ENCODE measurements around the gene CTH. TPM values are rescaled to one million over a fixed set of nuclear protein-coding genes. Genes with fewer than 3 reads are reported as not detected.
"Not testable (repeated sequence)": the region's sequence is repeated elsewhere in the genome, so short reads cannot be mapped to it uniquely, and the experiment has no call there.

CTH gene
- total and polyA plus RNA-seq, 2 of the 13 experiments (the other 11 are each of a cell fraction or from before 2014, with no cell fraction given): 8.7 to 19.7 TPM

- Histone ChIP-seq H2AFZ (ENCODE audit: low read length) (no peak overlapping the region), H3K4me2 (ENCODE audit: low read depth, low read length) (no peak overlapping the region), H3K9me3 (ENCODE audit: low read length) (no peaks in the 10 kb centered on the region), H4K20me1 (ENCODE audit: insufficient read depth, low read length) (no peaks in the 10 kb centered on the region), H3K27me3 (ENCODE audit: control insufficient read depth in 1 of 2, insufficient read depth in 2 of 2, low read length in 2 of 2) (no peaks in the 10 kb centered on the region), H3K79me2 (ENCODE audit: insufficient read depth, low read length) (no peaks in the 10 kb centered on the region), H3K27ac (ENCODE audit: extremely low read length, insufficient read depth, low read length) (no peak overlapping the region), H3K36me3 (replicated peaks in 1 of 2; ENCODE audit: control insufficient read depth in 1 of 2, insufficient read depth in 2 of 2, low read length in 2 of 2) (no peaks in the 10 kb centered on the region), H3K9ac (ENCODE audit: insufficient read depth, low read depth, low read length) (no peak overlapping the region), H3K4me1 (ENCODE audit: insufficient read depth, low read length) (no peaks in the 10 kb centered on the region), H3K4me3 (replicated peaks in 1 of 3; ENCODE audit: insufficient read depth in 1 of 3, low read depth in 2 of 3, low read length in 3 of 3) (no peak overlapping the region)
- ChIA-PET CTCF (ENCODE audit: low intra/inter-chr PET ratio, low total read pairs) (no interaction called here), POLR2A (no interaction called here)
- WGBS (ENCODE audit: low lambda C conversion rate): 63% methylated on average over 8 of the region's 8 CpGs
- no peak for DNase-seq (ENCODE audit: low spot score)
- no peak for ATAC-seq
- in situ Hi-C loops (cut with HindIII; ENCODE audit: extremely low pct_ligation_motif_present, low pct_unique_long_range_greater_than_20kb) (no loop called here), intact Hi-C loops (cut with micrococcal nuclease; ENCODE audit: unreplicated experiment) (no loop called here)
- no TSS peak for BruUV-seq (replicated peaks)
- TF ChIP-seq REXO4 (CRISPR knock-in tag; IDR thresholded peaks at IDR 0.05; ENCODE audit: borderline replicate concordance) (no peak), ZBTB37 (CRISPR knock-in tag; IDR thresholded peaks at IDR 0.05) (no peak), HOXA7 (CRISPR knock-in tag; IDR thresholded peaks at IDR 0.05) (no peak)
- FAIRE-seq: no peak
Measured at GRCh38 chr1:70449049-70449448, 38.0 kb downstream of the CTH start.

GRCh38 chr1:70452164-70452939 is 41.3 kb downstream of the CTH start:
- CTCF ChIA-PET (ENCODE audit: low intra/inter-chr PET ratio, low total read pairs); H2AFZ ChIP-seq (ENCODE audit: low read length); H3K4me3 ChIP-seq (replicated peaks in 1 of 3; ENCODE audit: insufficient read depth in 1 of 3, low read depth in 2 of 3, low read length in 3 of 3); intact Hi-C loops (cut with micrococcal nuclease; ENCODE audit: unreplicated experiment); H3K27ac ChIP-seq (ENCODE audit: extremely low read length, insufficient read depth, low read length); H3K27me3 ChIP-seq (ENCODE audit: control insufficient read depth in 1 of 2, insufficient read depth in 2 of 2, low read length in 2 of 2); BruUV-seq (replicated peaks); H3K9me3 ChIP-seq (ENCODE audit: low read length); H3K79me2 ChIP-seq (ENCODE audit: insufficient read depth, low read length); FAIRE-seq; H3K9ac ChIP-seq (ENCODE audit: insufficient read depth, low read depth, low read length); H4K20me1 ChIP-seq (ENCODE audit: insufficient read depth, low read length); H3K4me1 ChIP-seq (ENCODE audit: insufficient read depth, low read length); ATAC-seq; DNase-seq (ENCODE audit: low spot score); H3K4me2 ChIP-seq (ENCODE audit: low read depth, low read length); in situ Hi-C loops (cut with HindIII; ENCODE audit: extremely low pct_ligation_motif_present, low pct_unique_long_range_greater_than_20kb); H3K36me3 ChIP-seq (replicated peaks in 1 of 2; ENCODE audit: control insufficient read depth in 1 of 2, insufficient read depth in 2 of 2, low read length in 2 of 2): not testable (repeated sequence)
- 30% methylated on average over 3 of the region's 3 CpGs for WGBS (ENCODE audit: low lambda C conversion rate)
- POLR2A ChIA-PET: interaction anchor here (1.2 kb wide), 1 partner anchor 41 kb away, joined by 4 read pairs; the partner anchor contains the start of gene CTH

Measured in HepG2 (cell line).